Ovary (tissue), 3 donors: ENCODE data around the gene PTPRJ.

Experiments used
- POLR2A ChIP-seq: fragments of 450-650 bp; IDR thresholded peaks from one replicate; pipeline ENCODE4 v1.6.1; 2017; ENCODE audit warnings: antibody characterized with exemption, mild to moderate bottlenecking, moderate library complexity
- TF ChIP-seq, protein P1 (sequence below), 3 donors: fragments of 450-650 bp in 2 of 3; fragments of 200-600 bp in 1 of 3; IDR thresholded peaks; one replicate each; pipeline versions ENCODE4 v1.5.1 to v1.8.0; 2016 to 2022; ENCODE audit warnings: antibody characterized with exemption in 3 of 3, mild to moderate bottlenecking in 1 of 3
- donor health status: DM: no; HTN: no; CAD: no.

DNA sequence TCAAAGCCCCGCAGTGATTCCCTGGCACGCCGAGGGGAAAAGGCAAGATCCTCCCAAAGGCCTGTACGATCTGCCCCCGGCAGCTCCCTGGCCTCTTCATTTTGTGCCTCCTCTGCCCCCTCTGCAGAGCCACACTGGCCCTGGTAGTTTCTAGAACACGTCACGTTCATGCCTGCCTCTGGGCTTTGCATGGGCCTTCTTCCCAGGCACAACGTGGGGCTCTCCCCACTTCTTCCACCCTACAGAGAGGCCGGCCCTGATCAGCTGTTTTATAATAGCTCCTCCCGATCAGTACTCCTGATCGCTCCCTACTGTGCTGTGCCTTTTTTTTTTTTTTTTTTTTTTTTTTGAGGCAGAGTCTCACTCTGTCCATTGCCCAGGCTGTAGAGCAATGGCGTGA lies 78.4 kb downstream of the PTPRJ start:
- TF ChIP-seq, protein P1, sequence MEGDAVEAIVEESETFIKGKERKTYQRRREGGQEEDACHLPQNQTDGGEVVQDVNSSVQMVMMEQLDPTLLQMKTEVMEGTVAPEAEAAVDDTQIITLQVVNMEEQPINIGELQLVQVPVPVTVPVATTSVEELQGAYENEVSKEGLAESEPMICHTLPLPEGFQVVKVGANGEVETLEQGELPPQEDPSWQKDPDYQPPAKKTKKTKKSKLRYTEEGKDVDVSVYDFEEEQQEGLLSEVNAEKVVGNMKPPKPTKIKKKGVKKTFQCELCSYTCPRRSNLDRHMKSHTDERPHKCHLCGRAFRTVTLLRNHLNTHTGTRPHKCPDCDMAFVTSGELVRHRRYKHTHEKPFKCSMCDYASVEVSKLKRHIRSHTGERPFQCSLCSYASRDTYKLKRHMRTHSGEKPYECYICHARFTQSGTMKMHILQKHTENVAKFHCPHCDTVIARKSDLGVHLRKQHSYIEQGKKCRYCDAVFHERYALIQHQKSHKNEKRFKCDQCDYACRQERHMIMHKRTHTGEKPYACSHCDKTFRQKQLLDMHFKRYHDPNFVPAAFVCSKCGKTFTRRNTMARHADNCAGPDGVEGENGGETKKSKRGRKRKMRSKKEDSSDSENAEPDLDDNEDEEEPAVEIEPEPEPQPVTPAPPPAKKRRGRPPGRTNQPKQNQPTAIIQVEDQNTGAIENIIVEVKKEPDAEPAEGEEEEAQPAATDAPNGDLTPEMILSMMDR (IDR thresholded peaks at IDR 0.05): no peak
- no peak for TF ChIP-seq POLR2A
